T-helper 17 cell (primary cell): ENCODE data around the gene CHCHD6. TPM values are rescaled to one million over a fixed set of nuclear protein-coding genes. Genes with fewer than 3 reads are reported as not detected.

Experiments used
- ATAC-seq: fragments of 150-1000 bp; cut with Tn5 transposase; 2 replicates; pipeline ENCODE4 v1.10.0; 2021; ENCODE audit warnings: mild to moderate bottlenecking, moderate library complexity
- DNase-seq, 3 donors: peaks; one replicate each; pipeline versions ENCODE4 v3.0.0 to v3.0.0-alpha.2; 2020 to 2021
- H3K9me3 ChIP-seq: one replicate; pipeline ENCODE4 v1.7.0; 2013; ENCODE audit warnings: low read length, mild to moderate bottlenecking; ENCODE audit not compliant: control insufficient read depth, poor library complexity, severe bottlenecking
- H3K27ac Mint-ChIP-seq: one replicate; pipeline ENCODE4 v1.8.0; 2022; ENCODE audit warnings: mild to moderate bottlenecking, moderate library complexity, mixed read lengths
- H3K27me3 Mint-ChIP-seq: one replicate; pipeline ENCODE4 v1.8.0; 2022; ENCODE audit warnings: mixed read lengths
- H3K36me3 Mint-ChIP-seq: one replicate; pipeline ENCODE4 v1.8.0; 2022; ENCODE audit warnings: low read depth, mixed read lengths
- H3K4me1 Mint-ChIP-seq: one replicate; pipeline ENCODE4 v1.8.0; 2022; ENCODE audit warnings: mild to moderate bottlenecking, mixed read lengths
- H3K4me3 Mint-ChIP-seq: one replicate; pipeline ENCODE4 v1.8.0; 2022; ENCODE audit warnings: mild to moderate bottlenecking, moderate library complexity, mixed read lengths
- total RNA-seq, 4 donors: library from RNA in 2 of 4; stranded (reverse) in 2 of 4; gene quantifications; one replicate each; pipeline ENCODE4 v1.2.3 and lab custom pipeline; 2022 to 2026

The CHCHD6 gene
- total RNA-seq, 2 donors from 2014 or later, result 10.5 to 14.9 TPM

DNA sequence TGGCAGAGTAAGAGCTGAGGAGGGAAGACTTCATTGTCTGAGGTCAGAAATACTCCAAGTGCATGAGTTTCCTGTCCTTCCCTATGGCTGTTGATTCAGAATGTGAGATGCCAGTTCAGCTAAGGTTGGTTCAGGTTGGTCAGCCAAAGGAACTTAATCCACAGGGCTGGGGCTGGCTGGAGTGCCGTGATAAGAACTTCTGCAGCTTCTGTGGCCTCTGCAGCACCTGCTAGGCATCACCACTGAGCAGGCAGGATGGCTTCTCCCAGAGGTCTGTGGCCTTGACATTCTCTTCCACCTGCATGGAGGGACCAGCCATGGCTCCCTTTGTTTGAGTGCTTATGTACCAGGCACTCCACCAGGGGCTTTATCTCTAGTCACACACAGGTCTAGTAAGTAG is 169.4 kb downstream of the CHCHD6 start:
- no peak overlapping the region for H3K27ac Mint-ChIP-seq
- peaks cover 10% of the 10 kb centered on the region for H3K4me1 Mint-ChIP-seq
- ATAC-seq (no peak), DNase-seq (no peak)
- H3K36me3 Mint-ChIP-seq, result peaks cover 3% of the 10 kb centered on the region
- no peaks in the 10 kb centered on the region for H3K9me3 ChIP-seq
- H3K27me3 Mint-ChIP-seq, result no peaks in the 10 kb centered on the region
- H3K4me3 Mint-ChIP-seq, result no peak overlapping the region

DNA sequence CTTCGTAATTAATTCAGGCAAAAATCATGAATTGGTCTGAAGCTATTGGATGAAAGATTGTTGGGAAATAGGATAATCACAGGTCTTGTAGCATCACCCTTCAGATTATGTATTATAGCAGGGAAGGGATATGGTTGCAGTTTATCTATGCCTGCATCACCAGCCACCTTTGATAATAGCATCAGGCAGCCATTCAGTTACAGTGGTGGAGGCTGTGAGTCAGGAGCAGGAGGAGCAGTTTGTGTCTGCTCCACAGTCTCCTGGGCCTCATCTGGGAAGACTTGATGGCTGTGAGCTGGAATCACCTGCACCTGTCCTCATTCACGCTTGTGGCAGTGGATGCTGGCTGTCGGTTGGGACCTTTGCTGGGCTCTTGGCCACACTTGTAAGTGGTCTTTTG is 174.6 kb downstream of the CHCHD6 start:
- Mint-ChIP-seq H3K4me1 (peaks cover 9% of the 10 kb centered on the region), H3K27me3 (no peaks in the 10 kb centered on the region), H3K36me3 (no peaks in the 10 kb centered on the region), H3K4me3 (no peak overlapping the region), H3K27ac (no peak overlapping the region)
- no peak for DNase-seq
- no peaks in the 10 kb centered on the region for H3K9me3 ChIP-seq
- no peak for ATAC-seq

DNA sequence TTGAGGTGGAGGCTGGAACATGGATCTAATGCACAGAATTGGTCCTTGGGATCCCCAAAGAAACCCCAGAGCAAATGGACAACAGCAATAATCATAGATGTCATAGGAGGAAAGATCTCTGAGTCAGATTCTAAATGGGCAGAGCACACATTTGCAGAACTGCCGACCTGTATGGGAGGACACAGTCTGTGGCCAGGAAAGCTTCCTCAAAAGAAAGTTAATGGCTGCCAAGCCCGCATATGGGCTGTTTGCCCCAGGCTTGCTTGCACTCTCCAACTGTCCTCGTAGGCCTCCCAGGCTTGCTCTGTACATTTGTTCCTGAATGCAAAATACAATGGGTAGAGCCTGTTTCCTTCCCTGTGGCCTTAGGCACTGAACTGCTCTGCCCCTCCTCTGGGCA is 176.9 kb downstream of the CHCHD6 start:
- ATAC-seq (no peak), DNase-seq (no peak)
- Mint-ChIP-seq H3K4me3 (no peak overlapping the region), H3K4me1 (peaks cover 3% of the 10 kb centered on the region), H3K36me3 (no peaks in the 10 kb centered on the region), H3K27me3 (no peaks in the 10 kb centered on the region), H3K27ac (peak overlapping the region; percentile 12)
- H3K9me3 ChIP-seq, result no peaks in the 10 kb centered on the region

DNA sequence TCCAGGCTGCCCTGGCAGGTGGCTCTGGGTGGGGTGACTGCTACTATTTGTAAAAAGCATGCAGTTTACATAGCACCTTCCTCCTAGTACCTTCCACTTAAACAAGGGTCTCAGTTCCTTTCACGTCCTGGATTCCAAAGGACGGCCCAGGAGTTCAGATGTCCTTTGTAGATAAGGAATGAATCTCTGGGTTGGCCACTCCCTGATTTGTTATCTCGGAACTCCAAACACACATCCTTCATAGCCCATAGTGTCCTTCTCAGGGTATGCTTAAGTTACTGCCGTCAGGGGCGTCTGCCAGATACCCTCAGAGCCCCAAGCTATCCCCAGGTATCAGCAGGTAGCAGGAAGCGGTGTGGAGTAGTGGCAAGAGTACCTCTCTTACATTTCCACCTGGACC is 177.8 kb downstream of the CHCHD6 start:
- Mint-ChIP-seq H3K4me3 (no peak overlapping the region), H3K27me3 (no peaks in the 10 kb centered on the region), H3K36me3 (no peaks in the 10 kb centered on the region), H3K4me1 (peaks cover 3% of the 10 kb centered on the region), H3K27ac (no peak overlapping the region)
- no peak for DNase-seq
- no peak for ATAC-seq
- no peaks in the 10 kb centered on the region for H3K9me3 ChIP-seq

DNA sequence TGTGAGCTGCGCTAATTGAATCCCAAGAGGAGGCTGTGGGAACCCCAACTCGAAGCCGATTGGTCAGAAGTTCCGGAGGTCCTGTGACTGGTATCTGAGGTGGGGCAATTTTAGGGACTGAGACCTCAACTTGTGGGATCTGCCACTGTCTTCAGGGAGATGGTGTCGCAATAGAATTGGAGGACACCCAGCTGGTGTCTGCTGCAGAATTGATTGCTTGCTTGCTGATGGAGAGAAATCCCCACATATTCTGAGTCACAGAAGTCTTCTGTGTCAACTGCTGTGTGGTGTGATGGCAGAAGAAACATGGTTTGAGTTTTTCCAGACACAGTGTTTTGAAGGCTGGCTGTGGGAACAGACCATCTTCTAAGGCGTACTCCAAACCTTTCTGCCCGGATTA is 179.2 kb downstream of the CHCHD6 start:
- peaks cover 6% of the 10 kb centered on the region for H3K4me1 Mint-ChIP-seq
- no peaks in the 10 kb centered on the region for H3K27me3 Mint-ChIP-seq
- peaks cover under 1% of the 10 kb centered on the region for H3K36me3 Mint-ChIP-seq
- no peak for ATAC-seq
- DNase-seq, result no peak
- H3K27ac Mint-ChIP-seq, result no peak overlapping the region
- no peak overlapping the region for H3K4me3 Mint-ChIP-seq
- no peaks in the 10 kb centered on the region for H3K9me3 ChIP-seq

DNA sequence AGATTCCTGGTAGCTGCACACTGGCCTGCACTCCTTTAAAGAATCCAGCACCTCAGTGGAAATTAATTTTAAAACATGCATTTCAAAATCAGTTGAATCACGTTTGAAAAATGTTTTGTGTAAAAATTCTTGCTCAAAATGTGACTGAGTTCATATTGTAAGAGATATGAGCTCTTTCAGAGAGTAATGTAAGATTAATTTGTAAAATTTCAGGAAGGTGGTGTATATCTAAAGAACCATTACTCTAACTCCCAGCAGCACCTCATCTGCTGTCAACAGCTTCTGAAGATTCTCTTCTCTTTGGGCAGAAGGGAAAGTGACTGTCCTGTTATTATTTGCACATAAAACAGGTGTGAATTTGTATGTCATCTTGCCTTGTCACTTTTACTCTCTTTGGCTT is 181.4 kb downstream of the CHCHD6 start:
- Mint-ChIP-seq H3K4me1 (peaks cover 10% of the 10 kb centered on the region), H3K27ac (no peak overlapping the region), H3K27me3 (no peaks in the 10 kb centered on the region), H3K4me3 (no peak overlapping the region), H3K36me3 (peaks cover 5% of the 10 kb centered on the region)
- DNase-seq (no peak), ATAC-seq (no peak)
- no peaks in the 10 kb centered on the region for H3K9me3 ChIP-seq

DNA sequence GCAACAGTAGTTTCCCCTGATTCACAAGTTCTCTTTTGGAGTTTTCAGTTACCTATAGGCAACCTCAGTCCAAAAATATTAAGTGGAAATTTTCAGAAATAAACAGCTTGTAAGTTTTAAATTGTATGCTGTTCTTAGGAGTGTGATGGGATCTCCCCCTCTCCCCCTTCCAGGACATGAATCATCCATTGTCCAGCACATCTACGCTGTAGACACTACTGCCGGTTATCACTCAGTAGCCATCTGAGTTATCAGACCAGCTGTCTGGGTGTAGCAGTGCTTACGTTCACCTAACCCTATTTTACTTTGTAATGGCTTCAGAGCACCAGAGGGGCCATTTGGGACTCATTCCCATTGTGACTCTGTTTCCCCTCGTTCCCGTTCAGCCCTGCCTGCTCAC is 182.2 kb downstream of the CHCHD6 start:
- H3K9me3 ChIP-seq, result no peaks in the 10 kb centered on the region
- Mint-ChIP-seq H3K4me1 (peaks cover 10% of the 10 kb centered on the region), H3K27ac (no peak overlapping the region), H3K4me3 (no peak overlapping the region), H3K36me3 (peaks cover 5% of the 10 kb centered on the region), H3K27me3 (no peaks in the 10 kb centered on the region)
- ATAC-seq, result no peak
- DNase-seq, result no peak

DNA sequence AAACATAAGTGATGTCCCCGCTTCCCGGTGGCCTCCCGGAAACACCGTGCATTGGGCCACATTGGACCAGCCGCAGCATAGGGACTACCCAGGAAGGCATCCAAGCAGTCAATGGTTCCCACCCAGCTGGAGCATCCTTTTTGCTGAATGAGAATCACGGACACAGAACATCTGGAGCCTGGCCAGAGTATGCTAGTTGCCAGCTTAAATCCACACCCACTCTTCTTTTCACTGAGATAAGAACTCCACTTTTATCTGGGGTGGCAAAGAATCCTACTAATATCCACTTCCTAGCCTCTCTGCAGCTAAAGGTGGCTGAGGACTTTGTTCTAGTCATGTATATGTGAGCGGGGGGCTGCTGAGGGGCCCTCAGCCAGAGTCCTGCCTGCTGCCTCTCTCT is 183.6 kb downstream of the CHCHD6 start:
- Mint-ChIP-seq H3K4me3 (no peak overlapping the region), H3K36me3 (peaks cover 5% of the 10 kb centered on the region), H3K27me3 (no peaks in the 10 kb centered on the region), H3K27ac (peak overlapping the region; percentile 72), H3K4me1 (peaks cover 10% of the 10 kb centered on the region)
- H3K9me3 ChIP-seq, result no peaks in the 10 kb centered on the region
- ATAC-seq (no peak), DNase-seq (no peak)

DNA sequence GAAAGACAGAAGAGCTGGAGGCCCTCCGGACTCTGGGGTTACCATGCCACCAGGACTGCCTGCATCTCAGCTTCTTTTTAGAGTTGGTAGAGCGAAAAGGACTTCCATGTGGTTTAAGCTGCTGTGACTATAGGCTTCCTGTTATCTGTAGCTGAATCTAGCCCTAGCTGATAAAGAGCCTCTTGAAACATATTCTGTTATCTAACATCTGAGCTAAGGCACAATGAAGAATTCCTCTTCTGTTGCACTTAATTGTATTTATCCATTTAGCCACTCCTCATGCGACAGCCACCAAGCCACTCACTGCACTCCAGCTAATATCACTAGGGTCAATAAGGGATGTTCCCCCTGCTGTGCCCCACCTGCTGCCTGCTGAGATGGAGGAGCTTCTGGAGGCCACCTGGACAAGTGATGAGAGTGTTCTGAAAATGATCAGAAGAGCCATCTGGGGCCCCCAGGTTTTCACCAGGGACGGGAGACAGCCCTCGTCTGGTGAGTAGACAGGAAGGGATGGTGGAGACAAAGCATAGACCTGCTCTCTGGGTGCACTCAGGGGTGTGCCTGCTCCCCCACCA is 184.2 kb downstream of the CHCHD6 start:
- Mint-ChIP-seq H3K4me3 (no peak overlapping the region), H3K27me3 (no peaks in the 10 kb centered on the region), H3K27ac (peak overlapping the region; percentile 72), H3K4me1 (peaks cover 10% of the 10 kb centered on the region), H3K36me3 (peaks cover 5% of the 10 kb centered on the region)
- DNase-seq (no peak), ATAC-seq (no peak)
- H3K9me3 ChIP-seq, result no peaks in the 10 kb centered on the region

DNA sequence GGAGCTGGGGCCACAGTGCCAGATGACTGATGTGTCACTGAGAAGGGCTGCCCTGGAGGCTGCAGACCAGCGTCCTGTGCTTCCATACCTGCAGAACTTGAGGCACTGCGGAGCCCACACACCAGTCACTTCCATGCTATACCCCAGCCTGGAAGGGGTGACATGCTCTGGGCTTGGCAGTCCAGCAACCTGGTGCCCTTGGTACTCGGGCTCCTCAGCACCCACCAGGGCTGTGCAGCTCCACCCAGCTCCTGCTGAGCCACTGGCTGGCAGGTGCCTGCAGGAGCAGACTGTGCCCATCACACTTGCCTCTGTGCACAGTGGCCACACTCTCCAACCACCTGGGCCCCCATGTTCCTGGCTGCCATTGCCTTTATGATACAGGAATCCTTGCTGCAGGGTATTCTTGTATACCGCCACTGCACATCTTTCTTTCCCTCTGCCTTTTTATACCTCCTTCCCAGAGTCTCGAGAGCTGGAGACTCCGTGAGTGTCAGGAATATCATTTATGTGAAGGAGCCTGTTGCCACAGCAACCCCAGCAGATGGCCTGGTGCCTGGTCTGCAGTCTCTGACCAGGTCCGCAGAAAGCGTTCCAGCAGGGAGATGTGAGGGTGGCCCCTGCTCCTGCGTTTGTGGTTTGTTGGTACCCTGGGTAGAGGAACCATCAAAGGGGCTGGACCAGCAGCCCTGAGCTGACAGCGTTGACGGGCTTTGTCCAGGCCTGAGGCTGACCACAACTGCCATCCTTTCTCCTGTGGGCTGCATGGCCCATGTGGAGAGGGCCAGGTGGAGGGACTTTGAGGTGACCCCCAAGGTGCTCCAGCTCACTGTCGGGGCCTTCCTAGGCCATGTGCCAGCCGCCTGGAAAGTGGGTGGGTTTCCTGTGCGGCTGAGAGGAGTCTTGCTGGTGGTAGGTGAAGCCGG is 185.5 kb downstream of the CHCHD6 start:
- peaks cover 13% of the 10 kb centered on the region for H3K4me1 Mint-ChIP-seq
- H3K9me3 ChIP-seq, result no peaks in the 10 kb centered on the region
- no peak overlapping the region for H3K27ac Mint-ChIP-seq
- peaks cover 5% of the 10 kb centered on the region for H3K36me3 Mint-ChIP-seq
- DNase-seq (no peak), ATAC-seq (no peak)
- H3K4me3 Mint-ChIP-seq, result no peak overlapping the region
- H3K27me3 Mint-ChIP-seq, result no peaks in the 10 kb centered on the region

DNA sequence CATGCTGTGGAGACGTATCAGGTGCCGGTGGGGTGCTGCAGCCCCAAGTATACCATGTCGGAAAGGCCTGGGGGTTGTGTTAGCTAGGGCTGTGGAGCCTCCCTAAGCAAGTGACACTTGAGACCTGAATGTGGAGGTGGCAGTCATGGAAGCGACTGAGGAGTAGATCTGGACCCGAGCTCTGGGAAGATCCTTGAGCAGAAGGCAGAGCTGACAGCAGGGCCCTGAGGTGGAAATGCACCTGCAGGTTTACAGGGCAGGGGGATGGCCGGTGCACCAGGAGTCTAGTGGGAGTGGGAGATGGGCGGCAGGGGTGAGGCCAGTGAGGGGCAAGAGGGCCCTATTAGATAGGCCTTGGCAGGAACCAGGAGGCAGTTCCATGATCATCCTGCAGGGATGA is 187.1 kb downstream of the CHCHD6 start:
- no peak for ATAC-seq
- DNase-seq, result no peak
- H3K4me3 Mint-ChIP-seq, result no peak overlapping the region
- no peaks in the 10 kb centered on the region for H3K9me3 ChIP-seq
- H3K36me3 Mint-ChIP-seq, result peaks cover 5% of the 10 kb centered on the region
- H3K27me3 Mint-ChIP-seq, result no peaks in the 10 kb centered on the region
- peaks cover 17% of the 10 kb centered on the region for H3K4me1 Mint-ChIP-seq
- peak overlapping the region; percentile 49 for H3K27ac Mint-ChIP-seq

DNA sequence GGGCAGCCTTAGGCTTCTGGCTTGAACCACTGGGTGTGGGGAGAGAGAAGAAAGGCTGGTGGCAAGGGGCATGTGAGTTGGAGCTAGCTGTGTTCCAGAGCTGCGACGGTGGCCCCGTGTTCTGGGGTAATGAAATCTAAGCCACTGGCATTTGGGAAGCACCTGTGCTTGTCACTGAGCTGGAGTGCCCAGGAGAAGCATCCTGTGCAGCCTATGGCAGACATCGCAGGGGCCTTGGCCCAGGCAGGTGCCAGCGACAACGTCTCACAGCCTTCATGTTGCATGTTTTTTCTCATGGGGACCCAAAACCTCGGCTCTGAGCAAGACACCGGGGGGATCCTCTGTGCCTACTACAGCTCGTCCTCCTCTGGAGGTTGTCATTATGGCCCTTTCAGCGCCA is 187.8 kb downstream of the CHCHD6 start:
- H3K4me1 Mint-ChIP-seq, result peaks cover 17% of the 10 kb centered on the region
- H3K27ac Mint-ChIP-seq, result peak overlapping the region; percentile 49
- H3K36me3 Mint-ChIP-seq, result peaks cover 5% of the 10 kb centered on the region
- DNase-seq, result no peak
- no peaks in the 10 kb centered on the region for H3K27me3 Mint-ChIP-seq
- ATAC-seq, result no peak
- no peaks in the 10 kb centered on the region for H3K9me3 ChIP-seq
- H3K4me3 Mint-ChIP-seq, result no peak overlapping the region

DNA sequence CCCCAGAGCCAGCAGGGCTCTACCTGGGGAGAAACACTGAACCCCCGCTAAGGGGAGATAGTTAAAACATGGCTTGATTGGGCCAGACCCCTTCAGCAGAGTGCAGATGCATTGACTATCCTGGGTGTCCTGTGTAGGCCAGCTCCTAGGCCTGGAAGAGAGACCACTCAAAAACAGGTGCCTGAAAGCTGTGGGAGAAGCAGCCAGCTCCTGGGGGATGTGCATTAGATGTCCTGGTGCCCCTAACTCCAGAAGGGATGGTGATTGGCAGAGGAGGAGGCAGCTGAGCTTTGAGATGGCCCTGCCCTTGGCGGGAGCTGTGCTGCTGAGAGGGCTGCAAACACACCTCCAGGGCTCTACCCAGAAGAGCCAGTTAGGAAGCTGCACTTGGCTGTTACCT is 189.6 kb downstream of the CHCHD6 start:
- Mint-ChIP-seq H3K4me1 (peaks cover 13% of the 10 kb centered on the region), H3K27ac (no peak overlapping the region), H3K27me3 (no peaks in the 10 kb centered on the region), H3K36me3 (peaks cover 5% of the 10 kb centered on the region), H3K4me3 (no peak overlapping the region)
- H3K9me3 ChIP-seq, result no peaks in the 10 kb centered on the region
- DNase-seq (no peak), ATAC-seq (no peak)

DNA sequence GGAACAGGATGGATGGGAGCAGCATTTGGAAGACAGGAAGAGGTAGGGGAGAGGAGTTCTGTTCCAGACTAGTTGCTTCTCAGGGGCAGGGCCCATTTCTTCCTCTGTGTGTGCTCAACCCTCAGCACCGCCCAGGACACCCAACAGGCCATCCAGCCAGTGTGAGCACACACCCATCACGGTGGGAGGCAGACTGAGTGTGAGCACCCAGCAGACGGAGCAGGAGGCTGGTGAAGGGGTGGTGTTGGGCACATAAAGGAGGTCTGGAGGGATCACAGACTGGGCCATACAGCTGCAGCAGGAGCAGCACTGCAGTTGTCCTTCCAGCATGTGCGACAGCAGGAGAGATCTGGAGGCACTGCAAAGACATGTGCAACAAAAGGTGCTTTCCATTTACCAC is 190.4 kb downstream of the CHCHD6 start:
- H3K4me3 Mint-ChIP-seq, result no peak overlapping the region
- ATAC-seq, result no peak
- peaks cover 2% of the 10 kb centered on the region for H3K36me3 Mint-ChIP-seq
- no peak overlapping the region for H3K27ac Mint-ChIP-seq
- H3K27me3 Mint-ChIP-seq, result no peaks in the 10 kb centered on the region
- no peak for DNase-seq
- peaks cover 9% of the 10 kb centered on the region for H3K4me1 Mint-ChIP-seq
- H3K9me3 ChIP-seq, result no peaks in the 10 kb centered on the region
